ENCODE results near the gene MAP3K12. TPM values are rescaled to one million over a fixed set of nuclear protein-coding genes. Genes with fewer than 3 reads are reported as not detected.
"Not testable (repeated sequence)": the region's sequence is repeated elsewhere in the genome, so short reads cannot be mapped to it uniquely, and the experiment has no call there.

Gene MAP3K12
- total and polyA plus RNA-seq, 2 experiments from 2014 or later: 10.0 to 16.0 TPM

- DNase-seq (ENCODE audit: low spot score): no peak
- TF ChIP-seq EZH2 (IDR thresholded peaks at IDR 0.05; ENCODE audit: borderline replicate concordance) (no peak), EZH2phosphoT487 (IDR thresholded peaks at IDR 0.05; ENCODE audit: low read depth, severe bottlenecking, unreplicated experiment) (no peak)
- TF ChIP-seq, protein P1, sequence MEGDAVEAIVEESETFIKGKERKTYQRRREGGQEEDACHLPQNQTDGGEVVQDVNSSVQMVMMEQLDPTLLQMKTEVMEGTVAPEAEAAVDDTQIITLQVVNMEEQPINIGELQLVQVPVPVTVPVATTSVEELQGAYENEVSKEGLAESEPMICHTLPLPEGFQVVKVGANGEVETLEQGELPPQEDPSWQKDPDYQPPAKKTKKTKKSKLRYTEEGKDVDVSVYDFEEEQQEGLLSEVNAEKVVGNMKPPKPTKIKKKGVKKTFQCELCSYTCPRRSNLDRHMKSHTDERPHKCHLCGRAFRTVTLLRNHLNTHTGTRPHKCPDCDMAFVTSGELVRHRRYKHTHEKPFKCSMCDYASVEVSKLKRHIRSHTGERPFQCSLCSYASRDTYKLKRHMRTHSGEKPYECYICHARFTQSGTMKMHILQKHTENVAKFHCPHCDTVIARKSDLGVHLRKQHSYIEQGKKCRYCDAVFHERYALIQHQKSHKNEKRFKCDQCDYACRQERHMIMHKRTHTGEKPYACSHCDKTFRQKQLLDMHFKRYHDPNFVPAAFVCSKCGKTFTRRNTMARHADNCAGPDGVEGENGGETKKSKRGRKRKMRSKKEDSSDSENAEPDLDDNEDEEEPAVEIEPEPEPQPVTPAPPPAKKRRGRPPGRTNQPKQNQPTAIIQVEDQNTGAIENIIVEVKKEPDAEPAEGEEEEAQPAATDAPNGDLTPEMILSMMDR (IDR thresholded peaks at IDR 0.05; ENCODE audit: poor library complexity): no peak
- Histone ChIP-seq H3K4me2 (no peak overlapping the region), H3K79me2 (peaks cover 17% of the 10 kb centered on the region), H4K20me1 (ENCODE audit: insufficient read depth, poor library complexity, severe bottlenecking) (peaks cover 38% of the 10 kb centered on the region), H3K9me3 (ENCODE audit: low read depth) (no peaks in the 10 kb centered on the region), H2AFZ (no peak overlapping the region), H3K27me3 (no peaks in the 10 kb centered on the region), H3K27ac (peak overlapping the region; percentile 13), H3K9me2 (replicated peaks; ENCODE audit: insufficient read depth) (no peaks in the 10 kb centered on the region), H3K36me3 (replicated peaks; ENCODE audit: insufficient read depth, low read depth) (no peaks in the 10 kb centered on the region), H3K4me3 (no peak overlapping the region), H3K4me1 (ENCODE audit: insufficient read depth) (no peaks in the 10 kb centered on the region)
- 93% methylated on average over 18 of the region's 18 CpGs for WGBS (ENCODE audit: low lambda C conversion rate, missing lambda C conversion rate)
Measured at GRCh38 chr12:53482626-53483168, 16.6 kb downstream of the MAP3K12 start.

- TF ChIP-seq EZH2phosphoT487 (IDR thresholded peaks at IDR 0.05; ENCODE audit: low read depth, severe bottlenecking, unreplicated experiment): no peak
- TF ChIP-seq EZH2 (IDR thresholded peaks at IDR 0.05; ENCODE audit: borderline replicate concordance): no peak
- TF ChIP-seq, protein P1 (IDR thresholded peaks at IDR 0.05; ENCODE audit: poor library complexity): no peak
- Histone ChIP-seq H2AFZ (no peak overlapping the region), H3K36me3 (replicated peaks; ENCODE audit: insufficient read depth, low read depth) (no peaks in the 10 kb centered on the region), H3K27ac (no peak overlapping the region), H3K79me2 (peaks cover 20% of the 10 kb centered on the region), H3K4me3 (no peak overlapping the region), H3K4me2 (no peak overlapping the region), H3K27me3 (no peaks in the 10 kb centered on the region), H3K4me1 (ENCODE audit: insufficient read depth) (no peaks in the 10 kb centered on the region), H3K9me3 (ENCODE audit: low read depth) (no peaks in the 10 kb centered on the region), H4K20me1 (ENCODE audit: insufficient read depth, poor library complexity, severe bottlenecking) (peaks cover 44% of the 10 kb centered on the region), H3K9me2 (replicated peaks; ENCODE audit: insufficient read depth) (no peaks in the 10 kb centered on the region)
- WGBS (ENCODE audit: low lambda C conversion rate, missing lambda C conversion rate): 88% methylated on average over 9 of the region's 9 CpGs
- peak; percentile 33 for DNase-seq (ENCODE audit: low spot score)
Measured at GRCh38 chr12:53481939-53482586, 17.2 kb downstream of the MAP3K12 start.

- 90% methylated on average over 6 of the region's 6 CpGs for WGBS (ENCODE audit: low lambda C conversion rate, missing lambda C conversion rate)
- not testable (repeated sequence) for H3K4me2 ChIP-seq; H3K9me2 ChIP-seq (replicated peaks; ENCODE audit: insufficient read depth); H3K27me3 ChIP-seq; H3K4me1 ChIP-seq (ENCODE audit: insufficient read depth); H3K4me3 ChIP-seq; H3K36me3 ChIP-seq (replicated peaks; ENCODE audit: insufficient read depth, low read depth); DNase-seq (ENCODE audit: low spot score); H3K9me3 ChIP-seq (ENCODE audit: low read depth); H2AFZ ChIP-seq
- Histone ChIP-seq H3K79me2 (peaks cover 26% of the 10 kb centered on the region), H3K27ac (peak overlapping the region; percentile 10), H4K20me1 (ENCODE audit: insufficient read depth, poor library complexity, severe bottlenecking) (peaks cover 50% of the 10 kb centered on the region)
Measured at GRCh38 chr12:53481458-53481857, 17.8 kb downstream of the MAP3K12 start.

DNA sequence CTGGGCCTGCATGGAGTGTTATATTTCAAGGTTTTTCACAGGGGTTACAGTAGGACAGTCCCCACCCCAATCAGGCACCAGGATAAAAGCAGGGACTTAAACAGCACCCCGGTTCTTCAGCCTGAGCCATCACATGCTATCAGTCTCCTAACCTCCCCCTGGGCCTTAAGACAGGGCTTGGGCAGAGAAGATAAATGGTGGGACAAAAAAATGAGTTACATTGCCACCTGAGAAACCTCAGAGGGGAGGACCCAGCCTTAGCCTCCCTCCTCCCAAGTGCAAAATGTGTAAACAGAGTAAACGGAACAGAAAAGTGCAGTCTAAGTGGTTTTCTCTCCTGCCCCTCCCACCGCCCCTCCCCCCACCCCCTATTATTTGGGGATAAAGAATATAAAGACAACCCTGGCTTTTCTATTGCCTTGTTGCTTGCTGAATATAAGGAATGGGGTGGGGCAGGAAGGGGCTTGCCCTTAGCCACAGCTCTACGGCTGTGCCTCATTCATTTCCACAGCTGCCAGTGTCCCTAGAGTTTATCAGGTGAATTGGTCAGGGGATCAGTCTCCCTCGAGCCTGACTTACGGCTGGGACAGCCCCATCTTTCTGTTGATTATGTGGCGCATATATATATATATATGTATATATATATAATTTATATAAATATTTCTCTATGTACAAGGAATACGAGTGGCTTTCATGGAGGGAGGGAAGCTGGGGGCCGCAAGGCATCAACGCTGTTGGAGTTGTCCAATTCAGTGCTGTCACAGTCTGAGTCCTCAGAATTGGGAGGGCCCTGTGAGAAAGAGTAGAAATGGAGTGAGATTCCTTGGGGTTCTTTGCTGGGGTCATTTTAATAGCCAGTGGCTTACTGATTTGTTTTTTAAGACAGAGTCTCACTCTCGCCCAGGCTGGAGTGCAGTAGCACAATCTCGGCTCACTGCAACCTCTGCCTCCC, 18.5 kb downstream of the MAP3K12 start:
- Histone ChIP-seq H4K20me1 (ENCODE audit: insufficient read depth, poor library complexity, severe bottlenecking) (peaks cover 57% of the 10 kb centered on the region), H3K27ac (peak overlapping the region; percentile 23), H3K27me3 (no peaks in the 10 kb centered on the region), H3K36me3 (replicated peaks; ENCODE audit: insufficient read depth, low read depth) (peaks cover 3% of the 10 kb centered on the region), H3K9me2 (replicated peaks; ENCODE audit: insufficient read depth) (no peaks in the 10 kb centered on the region), H3K4me2 (no peak overlapping the region), H3K4me1 (ENCODE audit: insufficient read depth) (no peaks in the 10 kb centered on the region), H3K9me3 (ENCODE audit: low read depth) (no peaks in the 10 kb centered on the region), H3K4me3 (no peak overlapping the region), H2AFZ (no peak overlapping the region), H3K79me2 (peaks cover 33% of the 10 kb centered on the region)
- no peak for DNase-seq (ENCODE audit: low spot score)
- TF ChIP-seq, protein P1 (IDR thresholded peaks at IDR 0.05; ENCODE audit: poor library complexity): no peak
- TF ChIP-seq EZH2phosphoT487 (IDR thresholded peaks at IDR 0.05; ENCODE audit: low read depth, severe bottlenecking, unreplicated experiment) (no peak), EZH2 (IDR thresholded peaks at IDR 0.05; ENCODE audit: borderline replicate concordance) (no peak)
- 83% methylated on average over 12 of the region's 12 CpGs for WGBS (ENCODE audit: low lambda C conversion rate, missing lambda C conversion rate)

All from hepatocyte (in vitro differentiated cells).